Measurements from ENCODE around the gene MRPL51.
"Not testable (repeated sequence)": the region's sequence is repeated elsewhere in the genome, so short reads cannot be mapped to it uniquely, and the experiment has no call there.

Gene MRPL51

GRCh38 chr12:6520186-6520585 lies 27.1 kb upstream of the MRPL51 start:
- POLR2A ChIA-PET: interaction anchor here (1.1 kb wide), 1 partner anchor 14 kb away, joined by 5 read pairs; the partner anchor contains the start of gene GAPDH
- CTCF ChIA-PET: interaction anchor here (1.1 to 1.5 kb wide), 2 partner anchors 18 to 96 kb away, joined by 3 to 5 read pairs; no protein-coding TSS in a partner anchor
- DNase-seq (ENCODE audit: extremely low spot score): no peak
- no peak for TF ChIP-seq CTCF (IDR thresholded peaks at IDR 0.05; ENCODE audit: control extremely low read depth, extremely low read depth, low read depth, missing control alignments)

GRCh38 chr12:6508087-6508486 lies 15.0 kb upstream of the MRPL51 start:
- TF ChIP-seq CTCF (IDR thresholded peaks at IDR 0.05; ENCODE audit: control extremely low read depth, extremely low read depth, low read depth, missing control alignments): no peak
- CTCF ChIA-PET: no interaction called here
- POLR2A ChIA-PET: no interaction called here
- no peak for DNase-seq (ENCODE audit: extremely low spot score)

- no peak for TF ChIP-seq CTCF (IDR thresholded peaks at IDR 0.05; ENCODE audit: control extremely low read depth, extremely low read depth, low read depth, missing control alignments)
- POLR2A ChIA-PET: no interaction called here
- CTCF ChIA-PET: interaction anchor here (1.2 kb wide), 1 partner anchor 47 kb away, joined by 3 read pairs; no protein-coding TSS in a partner anchor
- DNase-seq (ENCODE audit: extremely low spot score): no peak
Observed at GRCh38 chr12:6507102-6507998, 14.3 kb upstream of the MRPL51 start.

GRCh38 chr12:6500466-6500865 lies 7.4 kb upstream of the MRPL51 start:
- no peak for DNase-seq (ENCODE audit: extremely low spot score)
- no peak for TF ChIP-seq CTCF (IDR thresholded peaks at IDR 0.05; ENCODE audit: control extremely low read depth, extremely low read depth, low read depth, missing control alignments)
- ChIA-PET POLR2A (interaction anchor here (1.6 to 2.1 kb wide), 2 partner anchors 30 to 34 kb away, joined by 5 read pairs; partner anchors contain the start of gene VAMP1), CTCF (interaction anchor here (1.0 to 1.4 kb wide), 7 partner anchors 12 to 76 kb away, joined by 3 to 6 read pairs (median 3); partner anchors contain the start of gene VAMP1)

GRCh38 chr12:6497291-6497690 lies 4.2 kb upstream of the MRPL51 start:
- POLR2A ChIA-PET; DNase-seq (ENCODE audit: extremely low spot score): not testable (repeated sequence)
- CTCF ChIA-PET: interaction anchor here (0.8 to 1.4 kb wide), 7 partner anchors 9 to 73 kb away, joined by 3 to 4 read pairs (median 3); no protein-coding TSS in a partner anchor

- DNase-seq (ENCODE audit: extremely low spot score): no peak
- ChIA-PET POLR2A (interaction anchor here (0.9 to 1.1 kb wide), 3 partner anchors 24 to 39 kb away, joined by 3 to 6 read pairs (median 4); partner anchors contain the start of gene VAMP1), CTCF (interaction anchor here (0.7 to 2.4 kb wide), 7 partner anchors 11 to 71 kb away, joined by 4 to 6 read pairs (median 4); no protein-coding TSS in a partner anchor)
- TF ChIP-seq CTCF (IDR thresholded peaks at IDR 0.05; ENCODE audit: control extremely low read depth, extremely low read depth, low read depth, missing control alignments): no peak
Observed at GRCh38 chr12:6494968-6495367, 1.9 kb upstream of the MRPL51 start.

Data from GM10248 (cell line).